ENCODE measurements around the gene TRMT61B. TPM values are rescaled to one million over a fixed set of nuclear protein-coding genes. Genes with fewer than 3 reads are reported as not detected.

TRMT61B gene
- total and polyA plus RNA-seq, 2 experiments from 2014 or later = 34.7 to 52.7 TPM

- Histone ChIP-seq H3K27ac (ENCODE audit: low read depth) (peak overlapping the region; percentile 93), H3K36me3 (ENCODE audit: insufficient read depth) (no peaks in the 10 kb centered on the region), H2AFZ (peak overlapping the region; percentile 95), H3K27me3 (ENCODE audit: insufficient read depth) (no peaks in the 10 kb centered on the region), H3K4me1 (ENCODE audit: insufficient read depth) (peaks cover 11% of the 10 kb centered on the region), H3K9me2 (ENCODE audit: insufficient read depth) (no peaks in the 10 kb centered on the region), H3K4me2 (peak overlapping the region; percentile 96), H3K4me3 (peak overlapping the region; percentile 99), H4K20me1 (replicated peaks; ENCODE audit: insufficient read depth) (peaks cover 3% of the 10 kb centered on the region; the same call in 1 of the 2 replicates), H3K79me2 (replicated peaks; ENCODE audit: insufficient read depth) (peaks cover 51% of the 10 kb centered on the region), H3F3A (replicated peaks; ENCODE audit: low read depth) (no peaks in the 10 kb centered on the region)
- peak; percentile 6 for DNase-seq (ENCODE audit: low spot score)
- no peaks in the 10 kb centered on the region for H3K9me3 Mint-ChIP-seq
- peaks cover 8% of the 10 kb centered on the region for H3K27me3 Mint-ChIP-seq (ENCODE audit: insufficient read depth, low read depth, poor library complexity)
- ATAC-seq = peak; percentile 17; the same call in 2 of the 3 replicates
- H3K27ac Mint-ChIP-seq = peak overlapping the region; percentile 98
- H3K4me1 Mint-ChIP-seq = peaks cover 8% of the 10 kb centered on the region
- H3K4me3 Mint-ChIP-seq = peak overlapping the region; percentile 99
- TF ChIP-seq EZH2 (IDR thresholded peaks at IDR 0.05; ENCODE audit: low read depth, unreplicated experiment) = no peak
- TF ChIP-seq ZNF462 (CRISPR knock-in tag; IDR thresholded peaks at IDR 0.05) = no peak
- no peak for TF ChIP-seq CREB1 (CRISPR knock-in tag; IDR thresholded peaks at IDR 0.05; ENCODE audit: low read depth)
- TF ChIP-seq ZNF114 (CRISPR knock-in tag; IDR thresholded peaks at IDR 0.05) = no peak
- TF ChIP-seq NANOG (IDR thresholded peaks at IDR 0.05; ENCODE audit: borderline replicate concordance) = no peak
- no peak for TF ChIP-seq ZNF331 (CRISPR knock-in tag; IDR thresholded peaks at IDR 0.05; ENCODE audit: low read depth)
- TF ChIP-seq EZH2phosphoT487 (IDR thresholded peaks at IDR 0.05; ENCODE audit: unreplicated experiment) = no peak
- TF ChIP-seq ETS1 (IDR thresholded peaks at IDR 0.05) = no peak
- TF ChIP-seq POLR2AphosphoS5 (IDR thresholded peaks at IDR 0.05; ENCODE audit: low read depth) = no peak
- no peak for TF ChIP-seq REST (IDR thresholded peaks at IDR 0.05; ENCODE audit: unreplicated experiment)
- no peak for TF ChIP-seq STAT1 (IDR thresholded peaks at IDR 0.05; ENCODE audit: unreplicated experiment)
- no peak for TF ChIP-seq JUNB (IDR thresholded peaks at IDR 0.05; ENCODE audit: unreplicated experiment)
- TF ChIP-seq CTCF (conservative IDR thresholded peaks at IDR 0.05; ENCODE audit: low read depth in 2 of 2) = no peak
- peaks cover 5% of the 10 kb centered on the region; the same call in 2 of the 3 replicates for H3K36me3 Mint-ChIP-seq (ENCODE audit: low read depth)
These were observed 489 bp downstream of the TRMT61B start for GRCh38 chr2:28869494-28870145.
